Endothelial cell (in vitro differentiated cells): Measurements from ENCODE around the gene DLEC1. TPM values are rescaled to one million over a fixed set of nuclear protein-coding genes. Genes with fewer than 3 reads are reported as not detected.
A peak's percentile ranks its signal among the peaks of the same experiment; 100 is the strongest.

ENCODE experiments used
- DNase-seq: peaks from one replicate; pipeline ENCODE4 v3.0.0; 2021; ENCODE audit warnings: low spot score
- H3K27ac Mint-ChIP-seq: one replicate; pipeline ENCODE4 v1.8.0; 2021; ENCODE audit warnings: mixed read lengths, inconsistent platforms; ENCODE audit not compliant: unreplicated experiment
- H3K27me3 Mint-ChIP-seq: one replicate; pipeline ENCODE4 v1.8.0; 2021; ENCODE audit warnings: mild to moderate bottlenecking, moderate library complexity, mixed read lengths, inconsistent platforms; ENCODE audit not compliant: unreplicated experiment
- H3K36me3 Mint-ChIP-seq: one replicate; pipeline ENCODE4 v1.8.0; 2021; ENCODE audit warnings: mild to moderate bottlenecking, low read depth, mixed read lengths, inconsistent platforms; ENCODE audit not compliant: unreplicated experiment
- H3K4me1 Mint-ChIP-seq: one replicate; pipeline ENCODE4 v1.8.0; 2021; ENCODE audit warnings: mild to moderate bottlenecking, mixed read lengths, inconsistent platforms; ENCODE audit not compliant: unreplicated experiment
- H3K4me3 Mint-ChIP-seq: one replicate; pipeline ENCODE4 v1.8.0; 2021; ENCODE audit warnings: mild to moderate bottlenecking, mixed read lengths, inconsistent platforms; ENCODE audit not compliant: unreplicated experiment
- H3K9me3 Mint-ChIP-seq: one replicate; pipeline ENCODE4 v1.8.0; 2021; ENCODE audit warnings: mixed read lengths, inconsistent platforms; ENCODE audit not compliant: unreplicated experiment
- total RNA-seq: library from RNA; stranded (reverse); fragmentation: NEBNext Ultra II Directional; extraction: Animal tissue kit (Norgen Biotek cat#: 25700); gene quantifications from one replicate; pipeline ENCODE4 v1.2.1, GENCODE V29; 2021; ENCODE audit not compliant: unreplicated experiment
- TF ChIP-seq, protein P1 (sequence below): fragments of 200-600 bp; sonication (generic); IDR thresholded peaks from one replicate; pipeline ENCODE4 v1.5.0; 2021; ENCODE audit warnings: antibody characterized with exemption; ENCODE audit not compliant: unreplicated experiment

DLEC1 gene
- total RNA-seq, 1 donor from 2014 or later = 0.62 TPM

DNA sequence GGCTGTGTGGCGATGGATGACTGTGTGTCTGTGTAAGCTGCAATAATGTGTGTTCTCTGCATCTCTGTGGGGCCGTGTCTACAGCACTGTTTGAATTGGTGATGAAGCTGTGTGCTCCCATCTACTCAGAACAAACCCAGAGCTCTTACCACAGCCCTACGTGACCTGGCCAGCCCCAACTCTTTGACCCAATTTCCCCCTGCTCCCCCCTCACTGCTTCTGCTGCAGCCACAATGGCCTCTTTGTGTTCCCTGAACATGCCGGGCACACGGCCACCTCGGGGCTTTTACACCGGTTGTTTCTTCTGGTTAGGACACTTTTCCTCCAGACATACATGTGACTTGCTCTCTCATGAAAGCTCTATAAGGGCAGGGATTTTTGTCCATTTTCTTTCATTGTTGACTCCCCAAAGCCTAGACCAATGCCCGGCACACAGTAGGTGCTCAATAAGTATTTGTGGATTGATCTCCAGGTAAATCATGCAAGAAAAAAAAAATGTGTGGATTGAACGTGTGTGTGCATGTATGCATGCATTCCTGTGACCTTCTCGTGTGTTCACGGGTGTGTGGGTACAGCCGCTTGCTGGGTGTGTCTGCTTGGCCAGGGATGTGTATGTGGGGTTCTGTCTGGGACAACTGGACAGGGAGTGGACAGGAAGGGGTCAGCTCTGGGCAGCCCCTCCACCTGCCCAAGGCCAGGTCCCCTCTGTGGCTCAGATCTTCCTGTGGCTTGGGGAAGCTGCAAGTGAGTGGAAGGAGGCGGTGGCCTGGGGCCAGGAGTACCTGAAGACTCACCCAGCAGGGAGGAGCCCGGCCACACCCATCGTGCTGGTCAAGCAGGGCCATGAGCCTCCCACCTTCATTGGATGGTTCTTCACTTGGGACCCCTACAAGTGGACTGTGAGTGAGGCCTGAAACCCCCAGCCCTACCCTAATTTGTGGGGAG is 33.7 kb upstream of the DLEC1 start:
- Mint-ChIP-seq H3K4me1 (peaks cover 10% of the 10 kb centered on the region), H3K36me3 (peaks cover 24% of the 10 kb centered on the region), H3K27me3 (peaks cover 16% of the 10 kb centered on the region), H3K9me3 (no peaks in the 10 kb centered on the region), H3K27ac (peak overlapping the region; percentile 57), H3K4me3 (peak overlapping the region; percentile 56)
- DNase-seq = no peak
- TF ChIP-seq, protein P1, sequence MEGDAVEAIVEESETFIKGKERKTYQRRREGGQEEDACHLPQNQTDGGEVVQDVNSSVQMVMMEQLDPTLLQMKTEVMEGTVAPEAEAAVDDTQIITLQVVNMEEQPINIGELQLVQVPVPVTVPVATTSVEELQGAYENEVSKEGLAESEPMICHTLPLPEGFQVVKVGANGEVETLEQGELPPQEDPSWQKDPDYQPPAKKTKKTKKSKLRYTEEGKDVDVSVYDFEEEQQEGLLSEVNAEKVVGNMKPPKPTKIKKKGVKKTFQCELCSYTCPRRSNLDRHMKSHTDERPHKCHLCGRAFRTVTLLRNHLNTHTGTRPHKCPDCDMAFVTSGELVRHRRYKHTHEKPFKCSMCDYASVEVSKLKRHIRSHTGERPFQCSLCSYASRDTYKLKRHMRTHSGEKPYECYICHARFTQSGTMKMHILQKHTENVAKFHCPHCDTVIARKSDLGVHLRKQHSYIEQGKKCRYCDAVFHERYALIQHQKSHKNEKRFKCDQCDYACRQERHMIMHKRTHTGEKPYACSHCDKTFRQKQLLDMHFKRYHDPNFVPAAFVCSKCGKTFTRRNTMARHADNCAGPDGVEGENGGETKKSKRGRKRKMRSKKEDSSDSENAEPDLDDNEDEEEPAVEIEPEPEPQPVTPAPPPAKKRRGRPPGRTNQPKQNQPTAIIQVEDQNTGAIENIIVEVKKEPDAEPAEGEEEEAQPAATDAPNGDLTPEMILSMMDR = no peak

DNA sequence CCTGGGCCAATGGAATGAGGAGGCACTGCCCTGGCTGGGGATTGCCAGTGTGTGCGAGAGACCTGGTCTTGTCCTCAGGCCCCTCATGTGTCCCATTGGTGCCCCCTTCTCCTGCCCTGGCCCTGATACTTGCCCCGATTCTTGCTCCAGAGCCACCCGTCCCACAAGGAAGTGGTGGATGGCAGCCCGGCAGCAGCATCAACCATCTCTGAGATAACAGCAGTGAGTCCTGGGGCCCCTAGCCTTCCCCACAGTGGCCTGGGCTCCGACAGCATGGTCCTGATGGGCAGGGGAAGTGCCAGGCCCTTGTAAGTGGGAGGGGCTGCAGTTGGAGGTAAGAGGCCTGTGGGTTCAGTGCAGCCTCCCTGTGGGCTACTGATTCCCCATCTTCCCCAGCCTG is 33.0 kb upstream of the DLEC1 start:
- Mint-ChIP-seq H3K27me3 (peaks cover 17% of the 10 kb centered on the region), H3K4me1 (peaks cover 6% of the 10 kb centered on the region), H3K4me3 (no peak overlapping the region), H3K27ac (no peak overlapping the region), H3K9me3 (no peaks in the 10 kb centered on the region), H3K36me3 (peaks cover 24% of the 10 kb centered on the region)
- no peak for DNase-seq
- TF ChIP-seq, protein P1 = no peak

DNA sequence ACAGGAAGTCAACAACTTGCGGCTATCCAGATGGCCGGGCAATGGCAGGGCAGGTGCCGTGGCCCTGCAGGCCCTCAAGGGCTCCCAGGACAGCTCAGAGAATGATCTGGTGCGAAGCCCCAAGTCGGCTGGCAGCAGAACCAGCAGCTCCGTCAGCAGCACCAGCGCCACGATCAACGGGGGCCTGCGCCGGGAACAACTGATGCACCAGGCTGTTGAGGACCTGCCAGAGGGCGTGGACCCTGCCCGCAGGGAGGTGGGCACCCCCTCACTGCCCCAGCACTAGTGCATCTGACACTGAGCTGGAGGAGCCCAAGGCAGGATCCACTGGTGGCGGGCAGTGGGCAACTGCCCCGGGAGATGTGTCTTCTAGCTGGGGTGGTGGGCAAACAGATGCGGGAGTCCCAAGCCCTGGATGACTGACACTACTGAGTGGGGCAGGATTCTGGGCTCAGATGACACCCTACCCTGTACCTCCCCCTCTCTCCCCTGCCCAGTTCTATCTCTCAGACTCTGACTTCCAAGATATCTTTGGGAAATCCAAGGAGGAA is 32.5 kb upstream of the DLEC1 start:
- peaks cover 17% of the 10 kb centered on the region for H3K27me3 Mint-ChIP-seq
- no peak overlapping the region for H3K4me3 Mint-ChIP-seq
- H3K27ac Mint-ChIP-seq = no peak overlapping the region
- H3K36me3 Mint-ChIP-seq = peaks cover 28% of the 10 kb centered on the region
- no peaks in the 10 kb centered on the region for H3K9me3 Mint-ChIP-seq
- peaks cover 9% of the 10 kb centered on the region for H3K4me1 Mint-ChIP-seq
- DNase-seq = no peak
- TF ChIP-seq, protein P1 = no peak

DNA sequence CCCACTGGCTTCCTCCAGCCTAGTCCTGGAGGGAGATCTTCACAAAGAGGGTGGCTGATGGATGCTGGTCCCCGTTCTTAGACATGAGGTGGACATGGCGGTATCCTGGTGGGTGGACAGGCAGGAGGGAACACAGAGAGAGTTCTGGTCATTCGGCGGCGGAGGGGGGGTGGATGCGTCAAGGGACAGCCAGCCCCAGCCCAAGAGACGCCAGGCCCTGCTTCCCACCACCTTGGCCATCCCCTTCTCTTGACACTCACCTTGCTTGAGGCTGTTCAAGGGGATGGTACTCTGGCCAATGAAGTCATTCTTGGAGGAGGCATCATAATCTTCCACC is 31.3 kb upstream of the DLEC1 start:
- TF ChIP-seq, protein P1 = no peak
- H3K4me1 Mint-ChIP-seq = peaks cover 15% of the 10 kb centered on the region

DNA sequence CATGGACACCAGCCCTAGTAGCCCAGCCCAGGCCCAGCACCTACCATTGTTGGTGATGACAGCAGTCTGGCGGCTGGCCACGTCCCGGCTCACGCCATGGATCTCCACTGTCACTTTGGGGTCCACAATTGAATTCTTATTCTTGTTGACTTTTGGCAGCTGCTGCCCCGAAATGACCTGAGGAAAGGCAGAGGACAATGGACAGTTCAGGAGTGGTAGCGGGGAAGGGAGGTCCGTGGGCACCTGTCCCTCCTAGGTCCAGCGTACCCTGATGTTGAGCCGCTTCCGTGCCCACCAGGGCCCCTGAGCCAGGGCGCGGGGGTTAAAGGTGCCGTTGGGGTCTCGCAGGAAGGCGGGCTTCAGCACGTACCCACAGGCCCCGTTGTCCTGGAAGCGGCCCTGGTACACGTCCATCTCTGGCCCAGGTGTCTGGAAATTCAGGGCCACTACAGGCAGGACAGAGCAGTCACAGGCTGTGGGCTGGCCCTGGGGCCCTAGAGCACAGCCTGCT is 30.8 kb upstream of the DLEC1 start:
- no peak overlapping the region for H3K4me3 Mint-ChIP-seq
- TF ChIP-seq, protein P1 = no peak
- H3K27me3 Mint-ChIP-seq = peaks cover 15% of the 10 kb centered on the region
- peaks cover 30% of the 10 kb centered on the region for H3K36me3 Mint-ChIP-seq
- DNase-seq = no peak
- peaks cover 12% of the 10 kb centered on the region for H3K4me1 Mint-ChIP-seq
- no peaks in the 10 kb centered on the region for H3K9me3 Mint-ChIP-seq
- no peak overlapping the region for H3K27ac Mint-ChIP-seq

More for the DNA sequence above, 31.3 kb upstream of the DLEC1 start:
- Mint-ChIP-seq H3K36me3 (peaks cover 30% of the 10 kb centered on the region), H3K27me3 (peaks cover 15% of the 10 kb centered on the region), H3K27ac (no peak overlapping the region), H3K9me3 (no peaks in the 10 kb centered on the region), H3K4me3 (no peak overlapping the region)
- no peak for DNase-seq
